GM19193 (cell line): ENCODE measurements around the gene CEACAM19.

Experiments used
- POLR2A ChIP-seq: IDR thresholded peaks from 4 replicates; pipeline ENCODE4 v1.6.1; 2011; ENCODE audit not compliant: insufficient read depth, insufficient read length; ENCODE audit errors: extremely low read depth

CEACAM19 gene

GRCh38 chr19:44671400-44671799 is at the start of gene CEACAM19:
Gene CEACAM19, plus strand, starts transcription at chr19:44671482. Its CDS starts 450 bp downstream, at chr19:44671932.
- TF ChIP-seq POLR2A, result no peak

- no peak for TF ChIP-seq POLR2A
These were observed 48.2 kb upstream of the CEACAM19 start for GRCh38 chr19:44623080-44623479.

- no peak for TF ChIP-seq POLR2A
These were observed 47.7 kb upstream of the CEACAM19 start for GRCh38 chr19:44623626-44624025.

GRCh38 chr19:44624840-44625354 is 46.4 kb upstream of the CEACAM19 start:
- TF ChIP-seq POLR2A, result no peak

- no peak for TF ChIP-seq POLR2A
These were observed 45.1 kb upstream of the CEACAM19 start for GRCh38 chr19:44626048-44626624.

GRCh38 chr19:44627631-44628030 is 43.7 kb upstream of the CEACAM19 start:
- no peak for TF ChIP-seq POLR2A

GRCh38 chr19:44628793-44629192 is 42.5 kb upstream of the CEACAM19 start:
- TF ChIP-seq POLR2A, result no peak

- no peak for TF ChIP-seq POLR2A
These were observed 36.5 kb upstream of the CEACAM19 start for GRCh38 chr19:44634785-44635184.

GRCh38 chr19:44635581-44636438 is 35.5 kb upstream of the CEACAM19 start:
- no peak for TF ChIP-seq POLR2A

GRCh38 chr19:44636439-44637389 is 34.6 kb upstream of the CEACAM19 start:
- no peak for TF ChIP-seq POLR2A

GRCh38 chr19:44637390-44637764 is 33.9 kb upstream of the CEACAM19 start:
- TF ChIP-seq POLR2A, result no peak

- TF ChIP-seq POLR2A, result no peak
These were observed 30.8 kb upstream of the CEACAM19 start for GRCh38 chr19:44640518-44640917.

GRCh38 chr19:44641501-44642265 is 29.6 kb upstream of the CEACAM19 start:
- no peak for TF ChIP-seq POLR2A

- TF ChIP-seq POLR2A, result no peak
These were observed 28.9 kb upstream of the CEACAM19 start for GRCh38 chr19:44642377-44642776.

GRCh38 chr19:44643605-44644401 is 27.5 kb upstream of the CEACAM19 start, which contains the start of gene PVR:
Gene PVR, plus strand, starts transcription at chr19:44643910. Its CDS starts 187 bp downstream, at chr19:44644097.
- TF ChIP-seq POLR2A, result no peak
